Lower lobe of right lung (tissue), 2 donors: ENCODE results near the gene EPHB6. TPM values are rescaled to one million over a fixed set of nuclear protein-coding genes. Genes with fewer than 3 reads are reported as not detected.
A peak's percentile ranks its signal among the peaks of the same experiment; 100 is the strongest.

Experiments
- ATAC-seq, 2 donors: fragments of 200-7000 bp; cut with Tn5 transposase; one replicate each; pipeline ENCODE4 v1.9.1; 2020 to 2022; ENCODE audit warnings: mild to moderate bottlenecking in 2 of 2, moderate library complexity in 2 of 2
- DNase-seq: peaks from one replicate; pipeline ENCODE4 v3.0.0-alpha.2; 2020
- H3K27ac ChIP-seq: fragments of 200-600 bp; one replicate; pipeline ENCODE4 v1.8.0; 2022
- H3K27me3 ChIP-seq: fragments of 200-600 bp; one replicate; pipeline ENCODE4 v1.8.0; 2022; ENCODE audit warnings: low read depth
- H3K36me3 ChIP-seq: fragments of 200-600 bp; one replicate; pipeline ENCODE4 v1.8.0; 2022; ENCODE audit warnings: mild to moderate bottlenecking
- H3K4me1 ChIP-seq: fragments of 200-600 bp; one replicate; pipeline ENCODE4 v1.8.0; 2022
- H3K4me3 ChIP-seq: fragments of 200-600 bp; one replicate; pipeline ENCODE4 v1.8.0; 2022; ENCODE audit warnings: mild to moderate bottlenecking
- H3K9me3 ChIP-seq: fragments of 200-600 bp; one replicate; pipeline ENCODE4 v1.8.0; 2022
- intact Hi-C: fragments of 100-400 bp; cut with DNase I; formaldehyde crosslinking; loops from one replicate; pipeline ENCODE4 v1.11.0; 2022
- total RNA-seq: library from RNA; stranded (reverse); fragmentation: NEBNext Ultra II Directional; extraction: Animal tissue kit (Norgen Biotek cat#: 25700); gene quantifications from one replicate; pipeline ENCODE4 v1.2.1, GENCODE V29; 2021
- TF ChIP-seq, protein P1 (sequence below): fragments of 200-600 bp; IDR thresholded peaks from one replicate; pipeline ENCODE4 v1.8.0; 2022; ENCODE audit warnings: antibody characterized with exemption, mild to moderate bottlenecking
- donor health status: DM: no; HTN: yes; CAD: no; lungs with severe emphysema.

The EPHB6 gene
- total RNA-seq, 1 donor from 2014 or later: 12.2 TPM

DNA sequence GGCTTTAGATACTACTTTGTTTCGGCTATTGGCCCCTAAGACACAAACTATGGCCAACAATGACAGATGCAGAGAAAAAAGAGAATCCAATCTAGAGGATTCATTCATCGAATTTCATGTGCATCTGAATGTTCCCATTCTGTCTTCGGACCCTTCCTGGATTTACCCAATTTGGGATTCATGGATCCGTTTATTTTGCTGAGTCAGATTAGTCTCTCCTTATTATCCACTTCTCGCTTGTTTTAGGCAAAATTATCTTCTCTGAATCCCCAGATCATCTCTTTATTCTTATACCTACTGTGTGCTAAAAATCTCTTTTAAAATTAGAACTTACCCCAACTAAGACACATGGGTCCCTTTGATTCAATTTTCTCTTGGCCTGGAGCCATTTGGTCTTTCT is 24.2 kb downstream of the EPHB6 start:
- no peak overlapping the region for H3K4me3 ChIP-seq
- H3K9me3 ChIP-seq: no peaks in the 10 kb centered on the region
- H3K36me3 ChIP-seq: no peaks in the 10 kb centered on the region
- H3K27me3 ChIP-seq: peaks cover 11% of the 10 kb centered on the region
- no peak for DNase-seq
- no peaks in the 10 kb centered on the region for H3K4me1 ChIP-seq
- TF ChIP-seq, protein P1, sequence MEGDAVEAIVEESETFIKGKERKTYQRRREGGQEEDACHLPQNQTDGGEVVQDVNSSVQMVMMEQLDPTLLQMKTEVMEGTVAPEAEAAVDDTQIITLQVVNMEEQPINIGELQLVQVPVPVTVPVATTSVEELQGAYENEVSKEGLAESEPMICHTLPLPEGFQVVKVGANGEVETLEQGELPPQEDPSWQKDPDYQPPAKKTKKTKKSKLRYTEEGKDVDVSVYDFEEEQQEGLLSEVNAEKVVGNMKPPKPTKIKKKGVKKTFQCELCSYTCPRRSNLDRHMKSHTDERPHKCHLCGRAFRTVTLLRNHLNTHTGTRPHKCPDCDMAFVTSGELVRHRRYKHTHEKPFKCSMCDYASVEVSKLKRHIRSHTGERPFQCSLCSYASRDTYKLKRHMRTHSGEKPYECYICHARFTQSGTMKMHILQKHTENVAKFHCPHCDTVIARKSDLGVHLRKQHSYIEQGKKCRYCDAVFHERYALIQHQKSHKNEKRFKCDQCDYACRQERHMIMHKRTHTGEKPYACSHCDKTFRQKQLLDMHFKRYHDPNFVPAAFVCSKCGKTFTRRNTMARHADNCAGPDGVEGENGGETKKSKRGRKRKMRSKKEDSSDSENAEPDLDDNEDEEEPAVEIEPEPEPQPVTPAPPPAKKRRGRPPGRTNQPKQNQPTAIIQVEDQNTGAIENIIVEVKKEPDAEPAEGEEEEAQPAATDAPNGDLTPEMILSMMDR: no peak
- no peak overlapping the region for H3K27ac ChIP-seq
- intact Hi-C loops: no loop called here
- ATAC-seq: no peak

DNA sequence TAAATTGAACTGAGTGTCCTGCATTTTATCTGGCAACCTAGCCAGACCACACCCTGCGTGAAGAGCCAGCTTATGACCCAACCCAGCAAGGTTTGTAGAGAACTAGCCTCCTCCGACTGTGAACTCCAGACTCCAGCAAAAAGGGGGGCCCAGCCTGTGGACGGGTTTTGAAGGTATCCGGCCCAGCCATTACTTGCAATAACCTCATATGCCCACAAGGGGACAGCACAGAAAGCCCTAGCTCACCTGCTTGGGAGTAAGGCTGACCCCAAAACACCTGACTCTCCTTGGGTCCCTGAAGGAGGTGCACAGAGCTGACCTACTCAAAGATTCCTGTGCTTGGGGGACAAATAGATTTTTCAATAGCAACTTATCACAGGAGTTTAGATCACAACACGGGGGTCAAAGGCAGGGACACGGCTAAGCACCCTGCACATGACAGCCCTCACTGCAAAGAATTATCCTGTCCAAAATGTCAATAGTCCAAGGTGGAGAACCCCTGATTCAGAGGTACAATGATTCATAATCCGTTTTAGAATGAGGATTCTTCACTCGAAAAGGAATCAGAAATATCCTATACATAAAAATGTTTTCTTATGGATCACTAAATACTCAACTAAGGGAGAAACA is 26.1 kb downstream of the EPHB6 start:
- Histone ChIP-seq H3K27me3 (peaks cover 12% of the 10 kb centered on the region), H3K9me3 (no peaks in the 10 kb centered on the region), H3K27ac (no peak overlapping the region), H3K36me3 (no peaks in the 10 kb centered on the region), H3K4me3 (no peak overlapping the region), H3K4me1 (no peaks in the 10 kb centered on the region)
- no peak for DNase-seq
- TF ChIP-seq, protein P1: peak; percentile 78
- intact Hi-C loops: no loop called here
- peak; percentile 40 to 43 for ATAC-seq

DNA sequence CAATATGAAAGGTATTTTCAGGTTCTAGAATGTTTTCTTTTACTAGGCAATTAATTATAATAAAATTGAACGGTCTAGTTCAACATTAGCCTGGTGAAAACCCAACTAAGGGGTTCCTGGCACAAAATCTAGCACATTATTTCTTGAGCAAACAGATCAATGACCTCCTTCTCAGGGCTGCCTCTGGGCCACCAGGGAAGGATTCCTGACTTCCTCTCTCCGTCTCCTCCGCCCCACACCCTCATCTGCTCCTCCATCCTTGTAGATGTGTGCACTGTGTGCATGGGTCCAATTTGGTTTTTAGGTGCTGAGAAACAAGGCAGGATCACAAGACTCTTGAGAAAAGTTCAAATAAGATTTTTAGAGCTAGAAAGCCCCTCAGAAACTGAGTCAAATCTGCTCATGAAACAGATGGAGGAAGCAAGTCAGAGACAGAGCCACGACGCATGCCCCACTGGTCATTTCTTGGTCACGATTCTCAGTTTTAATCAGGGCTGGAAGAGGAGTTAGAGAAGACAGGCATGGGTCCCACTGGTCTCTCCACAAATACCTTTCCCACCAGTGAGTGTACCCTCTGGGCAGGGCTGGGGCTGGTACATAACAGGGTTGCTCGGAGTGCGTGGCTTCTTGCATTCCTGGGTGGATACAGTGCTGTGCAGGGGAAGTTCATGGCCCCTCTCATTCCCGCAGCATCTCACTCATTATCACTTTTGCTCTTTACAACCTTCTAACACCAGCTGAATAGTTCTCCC is 26.9 kb downstream of the EPHB6 start:
- Histone ChIP-seq H3K27ac (no peak overlapping the region), H3K27me3 (peaks cover 12% of the 10 kb centered on the region), H3K36me3 (no peaks in the 10 kb centered on the region), H3K4me3 (no peak overlapping the region), H3K9me3 (no peaks in the 10 kb centered on the region), H3K4me1 (no peaks in the 10 kb centered on the region)
- intact Hi-C loops: no loop called here
- TF ChIP-seq, protein P1: no peak
- DNase-seq (no peak), ATAC-seq (no peak)

DNA sequence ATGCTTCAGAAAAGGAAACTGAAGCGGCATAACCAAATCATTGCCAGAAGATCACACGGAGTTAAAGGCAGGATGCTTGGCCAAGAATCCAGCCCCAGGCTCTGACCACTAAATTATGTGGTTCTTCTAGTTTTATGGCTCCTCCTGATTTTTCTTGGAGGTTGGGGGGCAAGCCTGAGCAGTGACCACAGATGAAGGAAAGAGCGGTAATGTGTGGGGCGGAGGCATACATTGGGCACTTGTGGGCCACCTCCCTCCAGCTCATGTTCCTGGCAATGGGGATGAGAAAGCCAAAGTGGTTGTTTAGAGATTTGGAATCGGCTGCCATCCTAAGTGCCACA is 27.4 kb downstream of the EPHB6 start:
- intact Hi-C loops: no loop called here

DNA sequence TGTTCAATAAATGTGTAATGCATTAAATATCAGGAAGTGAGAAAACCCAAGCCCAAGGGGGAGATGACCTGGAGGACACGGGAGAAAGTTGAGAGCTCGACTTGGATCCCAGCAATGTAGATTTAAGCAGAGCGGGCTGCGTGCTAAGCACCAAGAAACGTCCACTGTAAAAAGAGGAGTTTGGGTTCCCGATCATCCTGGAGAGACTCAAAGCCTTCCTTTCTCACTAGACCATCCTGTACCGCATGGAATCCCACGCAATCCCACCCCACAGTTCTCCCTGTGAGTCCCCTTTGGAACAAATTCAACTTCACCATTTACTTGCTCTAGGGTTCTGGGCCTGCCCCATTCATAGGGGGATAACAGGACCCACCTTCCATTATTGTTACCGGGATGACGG is 28.3 kb downstream of the EPHB6 start:
- Histone ChIP-seq H3K9me3 (no peaks in the 10 kb centered on the region), H3K4me3 (no peak overlapping the region), H3K27me3 (peaks cover 12% of the 10 kb centered on the region), H3K4me1 (no peaks in the 10 kb centered on the region), H3K36me3 (no peaks in the 10 kb centered on the region), H3K27ac (no peak overlapping the region)
- no peak for DNase-seq
- ATAC-seq: no peak
- TF ChIP-seq, protein P1: no peak
- intact Hi-C loops: no loop called here

More for the DNA sequence above, 27.4 kb downstream of the EPHB6 start:
- DNase-seq (no peak), ATAC-seq (no peak)
- peaks cover 12% of the 10 kb centered on the region for H3K27me3 ChIP-seq
- H3K4me1 ChIP-seq: no peaks in the 10 kb centered on the region
- no peak overlapping the region for H3K4me3 ChIP-seq
- no peak overlapping the region for H3K27ac ChIP-seq
- H3K9me3 ChIP-seq: no peaks in the 10 kb centered on the region
- no peaks in the 10 kb centered on the region for H3K36me3 ChIP-seq
- TF ChIP-seq, protein P1: no peak
